GM23248 (cell line): ENCODE results near the gene ZNF576. TPM values are rescaled to one million over a fixed set of nuclear protein-coding genes. Genes with fewer than 3 reads are reported as not detected.
A peak's percentile ranks its signal among the peaks of the same experiment; 100 is the strongest.
"Not testable (repeated sequence)": the region's sequence is repeated elsewhere in the genome, so short reads cannot be mapped to it uniquely, and the experiment has no call there.

Experiments
- DNase-seq: peaks from one replicate; pipeline ENCODE4 v3.0.0-alpha.2; 2015
- H2AFZ ChIP-seq: fragments of 200-600 bp; sonication (generic); 2 replicates; pipeline ENCODE4 v1.6.1; 2016; ENCODE audit warnings: antibody characterized with exemption
- H3F3A ChIP-seq: fragments of 200-600 bp; sonication (generic); 2 replicates; pipeline ENCODE4 v1.6.1; 2016; ENCODE audit warnings: mild to moderate bottlenecking, antibody characterized with exemption, mixed run types; ENCODE audit not compliant: insufficient read depth
- H3K27ac ChIP-seq: fragments of 200-600 bp; sonication (generic); 2 replicates; pipeline ENCODE4 v1.5.1; 2016; ENCODE audit warnings: mild to moderate bottlenecking
- H3K27me3 ChIP-seq: fragments of 200-600 bp; sonication (generic); replicated peaks from 2 replicates; pipeline ENCODE4 v1.6.1; 2016; ENCODE audit warnings: mild to moderate bottlenecking; ENCODE audit not compliant: insufficient read depth
- H3K36me3 ChIP-seq: fragments of 200-600 bp; sonication (generic); 2 replicates; pipeline ENCODE4 v1.6.1; 2016; ENCODE audit warnings: low read depth, mild to moderate bottlenecking
- H3K4me1 ChIP-seq: fragments of 200-600 bp; sonication (generic); 2 replicates; pipeline ENCODE4 v1.6.1; 2016; ENCODE audit warnings: mild to moderate bottlenecking; ENCODE audit not compliant: insufficient read depth
- H3K4me2 ChIP-seq: fragments of 200-600 bp; sonication (generic); one replicate; pipeline ENCODE4 v1.6.1; 2016; ENCODE audit warnings: mild to moderate bottlenecking; ENCODE audit not compliant: unreplicated experiment
- H3K4me3 ChIP-seq: fragments of 200-600 bp; sonication (generic); 2 replicates; pipeline ENCODE4 v1.5.1; 2016; ENCODE audit warnings: mild to moderate bottlenecking
- H3K79me2 ChIP-seq: fragments of 200-600 bp; sonication (generic); 2 replicates; pipeline ENCODE4 v1.6.1; 2016; ENCODE audit warnings: mild to moderate bottlenecking; ENCODE audit not compliant: insufficient read depth
- H3K9ac ChIP-seq: fragments of 200-600 bp; sonication (generic); 2 replicates; pipeline ENCODE4 v1.6.1; 2016; ENCODE audit warnings: mild to moderate bottlenecking
- H3K9me2 ChIP-seq: fragments of 200-600 bp; sonication (generic); 2 replicates; pipeline ENCODE4 v1.6.1; 2016; ENCODE audit warnings: mixed run types, mild to moderate bottlenecking, moderate library complexity; ENCODE audit not compliant: insufficient read depth
- H3K9me3 ChIP-seq: fragments of 200-600 bp; sonication (generic); one replicate; pipeline ENCODE4 v1.6.1; 2017; ENCODE audit warnings: low read depth
- H4K20me1 ChIP-seq: fragments of 200-600 bp; sonication (generic); 2 replicates; pipeline ENCODE4 v1.6.0; 2016; ENCODE audit not compliant: insufficient read depth
- EZH2 ChIP-seq: fragments of 200-600 bp; sonication (generic); IDR thresholded peaks from 2 replicates; pipeline ENCODE4 v1.6.1; 2018; ENCODE audit warnings: antibody characterized with exemption, mild to moderate bottlenecking; ENCODE audit not compliant: insufficient read depth, poor library complexity, severe bottlenecking
- EZH2phosphoT487 ChIP-seq: fragments of 200-600 bp; sonication (generic); IDR thresholded peaks from 2 replicates; pipeline ENCODE4 v1.6.1; 2018; ENCODE audit warnings: antibody characterized with exemption, moderate library complexity, mild to moderate bottlenecking, low read depth; ENCODE audit not compliant: insufficient read depth
- WGBS, 2 experiments: methylation state at CpG; one replicate each; pipeline ENCODE4 v1.1.6; 2015 to 2017; ENCODE audit warnings: low lambda C conversion rate in 2 of 2, low coverage in 1 of 2; ENCODE audit errors: missing lambda C conversion rate in 2 of 2; 5-methylcytosine and 5-hydroxymethylcytosine counted together
- in situ Hi-C: fragments of 300-500 bp; cut with MboI; formaldehyde crosslinking; loops from 2 replicates; pipeline ENCODE4 v1.15.0; 2020
- polyA plus RNA-seq: library from polyadenylated mRNA; unstranded; fragments of >200 nt; fragmentation: Nextera tagmentation; extraction: Ambion mirVana; gene quantifications from 2 replicates; pipeline ENCODE4 v1.2.1, GENCODE V29; 2016
- total RNA-seq: library from RNA; depleted of rRNA; stranded (reverse); fragments of >200 nt; shearing (Covaris generic); gene quantifications from 2 replicates; pipeline ENCODE4 v1.2.3, GENCODE V29; 2014; rRNA removed

ZNF576 gene, protein sequence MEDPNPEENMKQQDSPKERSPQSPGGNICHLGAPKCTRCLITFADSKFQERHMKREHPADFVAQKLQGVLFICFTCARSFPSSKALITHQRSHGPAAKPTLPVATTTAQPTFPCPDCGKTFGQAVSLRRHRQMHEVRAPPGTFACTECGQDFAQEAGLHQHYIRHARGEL
- total RNA-seq, result 11.7 and 14.4 TPM in 2 replicates
- 19.3 and 22.2 TPM in 2 replicates for polyA plus RNA-seq

DNA sequence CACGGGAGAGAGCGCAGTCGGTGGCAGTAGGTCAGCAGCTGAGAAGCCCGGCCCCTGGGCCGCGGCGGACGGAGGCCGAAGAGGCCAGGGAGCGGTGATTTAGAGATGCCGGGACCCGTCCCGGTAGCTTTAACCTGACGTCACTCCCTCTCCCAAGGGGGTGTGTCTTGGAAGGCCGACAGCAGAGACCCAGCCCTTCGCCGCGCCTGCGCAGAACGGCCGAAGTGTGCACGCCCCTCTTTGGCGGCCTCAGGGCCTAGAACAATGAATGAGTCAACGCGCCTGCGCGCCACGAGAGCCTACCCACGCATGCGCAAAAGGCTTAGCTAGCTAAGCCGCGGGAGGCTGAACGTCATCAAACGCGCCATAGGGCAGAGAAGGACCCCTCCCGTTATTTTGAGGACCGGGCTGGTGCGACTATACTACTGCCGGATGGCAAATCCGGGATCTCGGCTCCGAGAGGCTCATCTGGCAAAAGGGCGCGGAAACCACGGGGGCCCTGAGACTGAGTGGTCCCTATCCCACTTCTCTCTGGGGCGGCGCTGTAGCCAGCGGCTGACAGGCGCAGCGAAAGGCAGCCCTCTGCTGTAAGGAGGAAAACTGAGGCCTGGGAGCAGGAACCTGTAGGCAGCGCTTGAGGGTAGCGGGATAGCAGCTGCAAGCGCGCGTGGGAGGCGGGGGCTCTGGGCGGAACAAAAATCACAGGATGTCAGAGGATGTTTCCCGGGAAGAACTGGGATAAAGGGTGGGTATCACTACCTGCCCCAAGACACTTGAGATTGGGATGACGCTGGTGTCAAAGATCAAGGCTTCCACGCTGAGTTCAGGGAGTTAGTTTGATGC, at the start of gene ZNF576, which contains the start of gene IRGQ:
TSS of gene ZNF576 (plus strand) at position 597 of the 843 bp plus-strand sequence. CDS start 514 bp downstream, outside the sequence.
TSS of gene IRGQ (minus strand) at position 136 of the 843 bp plus-strand sequence. CDS start 796 bp downstream, outside the sequence.
- in situ Hi-C loops, result no loop called here
- DNase-seq, result peak; percentile 100
- Histone ChIP-seq H4K20me1 (no peaks in the 10 kb centered on the region), H2AFZ (peak within 1 kb of the TSS; percentile 87), H3K9me3 (no peaks in the 10 kb centered on the region), H3K4me1 (peaks cover 22% of the 10 kb centered on the region), H3K79me2 (peaks cover 75% of the 10 kb centered on the region), H3K9ac (peak within 1 kb of the TSS; percentile 97), H3K9me2 (no peaks in the 10 kb centered on the region), H3K27me3 (no peaks in the 10 kb centered on the region), H3K4me2 (peak within 1 kb of the TSS; percentile 91), H3K4me3 (peak within 1 kb of the TSS; percentile 96), H3K36me3 (peaks cover 4% of the 10 kb centered on the region; the same call in 1 of the 2 replicates), H3K27ac (peak within 1 kb of the TSS; percentile 98), H3F3A (peaks cover 4% of the 10 kb centered on the region; the same call in 1 of the 2 replicates)
- TF ChIP-seq EZH2phosphoT487 (no peak), EZH2 (no peak)
- WGBS, 2 experiments, result 0 to 1% methylated on average over 57 to 59 of the region's 60 CpGs

DNA sequence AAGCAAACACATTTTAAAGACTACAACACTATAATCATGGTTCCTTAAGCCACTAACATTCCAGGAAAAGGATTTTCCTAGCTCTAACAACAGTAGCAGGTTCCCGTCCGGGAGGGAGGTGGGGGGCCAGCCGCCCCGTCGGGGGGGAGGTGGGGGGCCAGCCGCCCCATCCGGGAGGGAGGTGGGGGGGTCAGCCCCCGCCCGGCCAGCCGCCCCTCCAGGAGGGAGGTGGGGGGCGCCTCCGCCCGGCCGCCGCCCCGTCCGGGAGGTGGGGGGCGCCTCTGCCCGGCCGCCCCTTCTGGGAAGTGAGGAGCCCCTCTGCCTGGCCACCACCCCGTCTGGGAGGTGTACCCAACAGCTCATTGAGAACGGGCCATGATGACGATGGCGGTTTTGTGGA, 48.5 kb upstream of the ZNF576 start:
- WGBS, 2 experiments, result 91 to 100% methylated on average over 2 to 20 of the region's 24 CpGs
- H2AFZ ChIP-seq, in situ Hi-C loops, H3K9me2 ChIP-seq, H3K4me3 ChIP-seq, H3K9me3 ChIP-seq, H3K4me2 ChIP-seq, H3K36me3 ChIP-seq, H3K27ac ChIP-seq, DNase-seq, H3K9ac ChIP-seq, H3K27me3 ChIP-seq, H3K4me1 ChIP-seq, H3K79me2 ChIP-seq, H4K20me1 ChIP-seq, H3F3A ChIP-seq: not testable (repeated sequence)

DNA sequence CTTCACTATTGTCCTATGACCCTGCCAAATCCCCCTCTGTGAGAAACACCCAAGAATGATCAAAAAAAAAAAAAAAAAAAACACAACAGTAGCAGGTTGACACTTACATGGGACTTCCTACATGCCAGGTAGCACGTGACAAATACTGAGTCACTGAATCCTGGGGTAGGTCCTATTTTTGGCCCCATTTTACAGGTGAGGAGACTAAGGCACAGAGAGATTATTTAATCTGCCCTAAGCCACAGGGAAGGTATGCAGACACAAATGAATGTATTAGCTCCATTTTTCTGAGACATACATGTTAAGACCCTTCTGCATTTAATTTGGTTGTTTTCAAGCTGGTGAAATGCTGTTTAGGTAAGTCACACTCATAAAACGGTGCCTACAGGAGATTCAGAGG, 47.7 kb upstream of the ZNF576 start:
- no peaks in the 10 kb centered on the region for H3K27me3 ChIP-seq
- no peaks in the 10 kb centered on the region for H3K79me2 ChIP-seq
- no peak overlapping the region for H3K4me3 ChIP-seq
- no peak overlapping the region for H3K4me2 ChIP-seq
- in situ Hi-C loops, result no loop called here
- peaks cover 5% of the 10 kb centered on the region; the same call in 1 of the 2 replicates for H3K36me3 ChIP-seq
- no peak for DNase-seq
- no peaks in the 10 kb centered on the region for H4K20me1 ChIP-seq
- no peak for TF ChIP-seq EZH2
- no peak for TF ChIP-seq EZH2phosphoT487
- no peaks in the 10 kb centered on the region for H3F3A ChIP-seq
- no peak overlapping the region for H3K9ac ChIP-seq
- 73 to 78% methylated on average over 2 of the region's 2 CpGs for WGBS, 2 experiments
- no peaks in the 10 kb centered on the region for H3K9me3 ChIP-seq
- H3K27ac ChIP-seq, result no peak overlapping the region
- no peaks in the 10 kb centered on the region for H3K4me1 ChIP-seq
- no peaks in the 10 kb centered on the region for H3K9me2 ChIP-seq
- no peak overlapping the region for H2AFZ ChIP-seq

DNA sequence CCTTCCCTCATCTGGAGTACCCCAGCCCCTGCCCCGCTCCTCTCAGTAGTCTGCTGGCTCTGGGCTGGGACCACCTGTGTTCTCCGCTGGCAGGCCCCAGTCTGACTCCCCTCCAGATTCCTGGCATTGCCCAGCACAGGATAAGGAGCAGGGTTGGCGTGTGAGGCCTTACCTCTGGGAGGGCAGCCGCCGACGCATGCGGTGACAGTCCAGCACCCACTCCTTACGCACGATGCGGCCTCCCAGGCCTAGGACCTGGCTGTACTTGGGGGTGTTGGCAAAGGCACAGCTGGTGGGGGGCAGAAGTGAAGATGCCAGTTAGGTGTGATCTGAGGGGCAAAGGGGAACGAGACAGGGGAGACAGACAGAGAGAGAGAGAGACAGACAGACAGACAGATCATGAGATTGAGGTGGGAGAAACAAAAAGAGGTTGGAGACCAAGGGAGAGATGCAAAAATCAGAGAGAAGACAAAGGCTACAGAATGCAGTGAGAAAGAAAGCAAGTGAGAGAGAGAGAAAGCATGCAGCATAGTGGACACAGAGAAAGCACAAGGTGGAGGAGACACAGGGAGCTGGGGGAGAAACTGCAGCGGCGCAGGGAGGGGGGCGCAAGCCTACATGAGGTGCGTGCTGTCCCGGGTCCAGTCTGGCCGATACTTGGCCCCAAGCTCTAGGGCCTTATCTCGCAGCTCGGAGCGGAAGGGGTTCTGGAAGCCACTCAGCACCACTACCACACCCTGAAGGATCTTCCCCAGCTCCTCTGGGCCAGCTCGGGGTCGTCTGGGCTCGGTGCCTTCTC, 44.8 kb upstream of the ZNF576 start:
- Histone ChIP-seq H3K4me3 (no peak overlapping the region), H3K27me3 (no peaks in the 10 kb centered on the region), H3K4me1 (no peaks in the 10 kb centered on the region), H3K36me3 (peaks cover 5% of the 10 kb centered on the region; the same call in 1 of the 2 replicates), H3K9ac (no peak overlapping the region), H3F3A (no peaks in the 10 kb centered on the region), H3K27ac (no peak overlapping the region), H3K4me2 (no peak overlapping the region), H3K79me2 (no peaks in the 10 kb centered on the region), H3K9me2 (no peaks in the 10 kb centered on the region), H3K9me3 (no peaks in the 10 kb centered on the region), H4K20me1 (no peaks in the 10 kb centered on the region), H2AFZ (no peak overlapping the region)
- TF ChIP-seq EZH2phosphoT487, result no peak
- TF ChIP-seq EZH2, result no peak
- DNase-seq, result no peak
- 97 to 98% methylated on average over 23 of the region's 23 CpGs for WGBS, 2 experiments
- in situ Hi-C loops, result no loop called here
